Lower lobe of right lung (tissue), 2 donors: ENCODE data around the gene RPS6KA2. TPM values are rescaled to one million over a fixed set of nuclear protein-coding genes. Genes with fewer than 3 reads are reported as not detected.

Experiments used
- ATAC-seq, 2 donors: fragments of 200-7000 bp; cut with Tn5 transposase; one replicate each; pipeline ENCODE4 v1.9.1; 2020 to 2022; ENCODE audit warnings: mild to moderate bottlenecking in 2 of 2, moderate library complexity in 2 of 2
- DNase-seq: peaks from one replicate; pipeline ENCODE4 v3.0.0-alpha.2; 2020
- H3K27ac ChIP-seq: fragments of 200-600 bp; one replicate; pipeline ENCODE4 v1.8.0; 2022
- H3K27me3 ChIP-seq: fragments of 200-600 bp; one replicate; pipeline ENCODE4 v1.8.0; 2022; ENCODE audit warnings: low read depth
- H3K36me3 ChIP-seq: fragments of 200-600 bp; one replicate; pipeline ENCODE4 v1.8.0; 2022; ENCODE audit warnings: mild to moderate bottlenecking
- H3K4me1 ChIP-seq: fragments of 200-600 bp; one replicate; pipeline ENCODE4 v1.8.0; 2022
- H3K4me3 ChIP-seq: fragments of 200-600 bp; one replicate; pipeline ENCODE4 v1.8.0; 2022; ENCODE audit warnings: mild to moderate bottlenecking
- H3K9me3 ChIP-seq: fragments of 200-600 bp; one replicate; pipeline ENCODE4 v1.8.0; 2022
- intact Hi-C: fragments of 100-400 bp; cut with DNase I; formaldehyde crosslinking; loops from one replicate; pipeline ENCODE4 v1.11.0; 2022
- total RNA-seq: library from RNA; stranded (reverse); fragmentation: NEBNext Ultra II Directional; extraction: Animal tissue kit (Norgen Biotek cat#: 25700); gene quantifications from one replicate; pipeline ENCODE4 v1.2.1, GENCODE V29; 2021
- TF ChIP-seq, protein P1 (sequence below): fragments of 200-600 bp; IDR thresholded peaks from one replicate; pipeline ENCODE4 v1.8.0; 2022; ENCODE audit warnings: antibody characterized with exemption, mild to moderate bottlenecking
- donor health status: DM: no; HTN: yes; CAD: no; lungs with severe emphysema.

RPS6KA2 gene
- total RNA-seq, 1 donor from 2014 or later = 102 TPM

DNA sequence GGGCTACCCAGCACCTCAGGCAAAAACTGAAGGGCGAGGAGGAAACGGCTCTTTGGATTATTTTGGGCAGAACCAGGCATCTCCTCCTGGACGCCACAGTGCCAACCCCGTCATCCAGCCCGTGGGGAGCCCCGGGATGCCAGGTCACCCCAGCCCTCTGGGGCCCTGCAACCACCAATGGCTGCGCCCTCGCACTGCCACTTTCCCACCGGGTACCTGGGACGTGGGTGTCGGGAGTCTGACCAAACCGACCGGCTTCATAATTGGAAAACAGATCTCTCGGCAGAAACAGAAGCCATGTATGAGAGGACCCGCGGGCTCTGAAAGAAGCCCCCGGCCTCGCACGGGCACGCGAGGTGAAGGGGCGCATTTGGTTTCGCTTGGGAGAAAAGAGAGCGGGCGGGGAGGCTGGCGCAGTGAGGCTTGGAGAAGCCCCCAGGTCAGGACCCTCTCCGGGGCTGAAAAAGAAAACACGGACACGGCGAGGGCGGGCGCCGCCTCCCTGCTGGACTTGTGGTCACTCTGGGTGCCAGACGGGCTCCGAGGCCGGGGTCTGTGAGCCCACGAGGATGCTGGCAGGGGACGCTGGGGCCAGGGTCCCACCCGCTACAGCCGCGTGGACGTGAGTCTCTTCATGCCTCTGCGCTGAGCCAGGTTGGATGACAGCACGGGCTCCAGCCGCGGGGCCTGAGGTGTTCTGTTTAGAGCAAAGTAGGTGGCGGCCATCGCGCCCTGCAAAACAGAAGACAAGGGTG lies 214.7 kb downstream of the RPS6KA2 start:
- ATAC-seq (no peak), DNase-seq (no peak)
- no peak overlapping the region for H3K27ac ChIP-seq
- H3K36me3 ChIP-seq = peaks cover 63% of the 10 kb centered on the region
- H3K4me1 ChIP-seq = no peaks in the 10 kb centered on the region
- no peak overlapping the region for H3K4me3 ChIP-seq
- TF ChIP-seq, protein P1, sequence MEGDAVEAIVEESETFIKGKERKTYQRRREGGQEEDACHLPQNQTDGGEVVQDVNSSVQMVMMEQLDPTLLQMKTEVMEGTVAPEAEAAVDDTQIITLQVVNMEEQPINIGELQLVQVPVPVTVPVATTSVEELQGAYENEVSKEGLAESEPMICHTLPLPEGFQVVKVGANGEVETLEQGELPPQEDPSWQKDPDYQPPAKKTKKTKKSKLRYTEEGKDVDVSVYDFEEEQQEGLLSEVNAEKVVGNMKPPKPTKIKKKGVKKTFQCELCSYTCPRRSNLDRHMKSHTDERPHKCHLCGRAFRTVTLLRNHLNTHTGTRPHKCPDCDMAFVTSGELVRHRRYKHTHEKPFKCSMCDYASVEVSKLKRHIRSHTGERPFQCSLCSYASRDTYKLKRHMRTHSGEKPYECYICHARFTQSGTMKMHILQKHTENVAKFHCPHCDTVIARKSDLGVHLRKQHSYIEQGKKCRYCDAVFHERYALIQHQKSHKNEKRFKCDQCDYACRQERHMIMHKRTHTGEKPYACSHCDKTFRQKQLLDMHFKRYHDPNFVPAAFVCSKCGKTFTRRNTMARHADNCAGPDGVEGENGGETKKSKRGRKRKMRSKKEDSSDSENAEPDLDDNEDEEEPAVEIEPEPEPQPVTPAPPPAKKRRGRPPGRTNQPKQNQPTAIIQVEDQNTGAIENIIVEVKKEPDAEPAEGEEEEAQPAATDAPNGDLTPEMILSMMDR = no peak
- intact Hi-C loops = no loop called here
- H3K27me3 ChIP-seq = no peaks in the 10 kb centered on the region
- H3K9me3 ChIP-seq = no peaks in the 10 kb centered on the region

DNA sequence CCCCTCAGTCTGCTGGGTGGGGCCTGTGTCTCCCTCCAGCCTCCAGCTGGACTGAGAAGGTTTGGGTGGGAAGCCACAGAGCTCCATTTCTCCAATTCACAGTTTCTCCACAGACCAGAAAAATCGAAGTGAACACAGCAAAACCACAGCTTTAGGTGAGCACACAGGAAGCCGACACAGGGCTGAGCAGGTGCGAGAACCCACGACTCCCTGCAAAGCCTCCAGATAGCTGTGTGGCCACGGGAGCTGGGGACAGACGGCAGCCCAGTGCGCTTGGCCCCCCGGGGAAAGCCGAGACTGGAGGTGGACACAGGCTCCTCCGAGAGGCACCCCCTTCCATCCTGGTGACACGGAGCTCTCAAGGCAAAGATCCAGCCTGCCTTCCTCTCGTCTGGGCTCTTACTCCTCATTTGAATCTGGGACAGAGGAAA lies 215.3 kb downstream of the RPS6KA2 start:
- intact Hi-C loops = no loop called here
- no peaks in the 10 kb centered on the region for H3K4me1 ChIP-seq
- H3K9me3 ChIP-seq = no peaks in the 10 kb centered on the region
- H3K36me3 ChIP-seq = peaks cover 57% of the 10 kb centered on the region
- no peak overlapping the region for H3K4me3 ChIP-seq
- no peaks in the 10 kb centered on the region for H3K27me3 ChIP-seq
- no peak overlapping the region for H3K27ac ChIP-seq
- ATAC-seq (no peak), DNase-seq (no peak)
- TF ChIP-seq, protein P1 = no peak

DNA sequence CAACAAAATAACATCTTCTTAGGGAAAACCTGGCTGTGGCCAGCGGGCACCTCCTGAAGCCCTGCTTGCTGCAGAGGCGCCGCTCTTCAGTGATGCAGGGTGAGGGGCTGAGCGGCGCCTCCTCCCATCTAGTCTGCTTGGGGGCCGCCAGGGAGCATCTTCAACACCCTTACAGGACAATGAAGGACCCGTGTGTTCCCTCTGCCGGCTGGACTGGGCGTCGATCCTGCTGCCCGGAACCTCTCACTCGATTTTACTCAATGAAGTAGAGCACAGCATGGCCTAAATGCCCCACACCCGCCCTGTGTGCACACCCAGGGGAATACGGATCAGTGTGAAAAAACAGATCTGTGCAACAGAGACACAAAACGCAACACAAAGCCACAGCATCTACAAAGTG lies 215.8 kb downstream of the RPS6KA2 start:
- no peak overlapping the region for H3K27ac ChIP-seq

DNA sequence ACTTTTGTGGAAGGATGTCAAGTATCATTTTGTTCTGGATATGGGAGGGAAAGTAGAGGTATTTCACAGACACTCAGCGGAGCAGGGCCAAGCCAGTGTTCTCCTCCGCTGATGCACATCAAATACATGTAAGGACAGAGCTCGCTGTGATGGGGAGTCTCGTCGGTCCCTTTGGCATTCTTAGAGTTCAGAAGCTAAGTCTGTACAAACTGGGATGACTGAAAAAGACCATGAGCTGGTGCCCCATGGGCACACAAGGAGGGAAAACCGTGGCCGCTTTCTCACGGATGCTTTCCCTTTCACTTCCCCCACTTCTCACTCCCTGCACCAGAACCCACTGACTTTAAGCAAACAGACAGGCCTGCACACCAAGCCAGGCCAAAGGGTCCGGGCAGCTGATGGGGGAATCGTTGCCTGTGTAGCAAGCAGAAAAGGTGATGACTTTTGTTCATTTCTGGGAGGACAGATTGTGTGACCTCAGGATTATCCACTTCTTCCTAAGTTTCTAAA lies 216.6 kb downstream of the RPS6KA2 start:
- DNase-seq (no peak), ATAC-seq (no peak)
- Histone ChIP-seq H3K27ac (no peak overlapping the region), H3K4me1 (no peaks in the 10 kb centered on the region), H3K27me3 (no peaks in the 10 kb centered on the region), H3K4me3 (no peak overlapping the region), H3K9me3 (no peaks in the 10 kb centered on the region), H3K36me3 (peaks cover 54% of the 10 kb centered on the region)
- TF ChIP-seq, protein P1 = no peak
- intact Hi-C loops = no loop called here

More for the DNA sequence above, 215.8 kb downstream of the RPS6KA2 start:
- Histone ChIP-seq H3K27me3 (no peaks in the 10 kb centered on the region), H3K9me3 (no peaks in the 10 kb centered on the region), H3K4me1 (no peaks in the 10 kb centered on the region), H3K4me3 (no peak overlapping the region), H3K36me3 (peaks cover 55% of the 10 kb centered on the region)
- TF ChIP-seq, protein P1 = no peak
- intact Hi-C loops = no loop called here
- ATAC-seq = no peak
- no peak for DNase-seq

DNA sequence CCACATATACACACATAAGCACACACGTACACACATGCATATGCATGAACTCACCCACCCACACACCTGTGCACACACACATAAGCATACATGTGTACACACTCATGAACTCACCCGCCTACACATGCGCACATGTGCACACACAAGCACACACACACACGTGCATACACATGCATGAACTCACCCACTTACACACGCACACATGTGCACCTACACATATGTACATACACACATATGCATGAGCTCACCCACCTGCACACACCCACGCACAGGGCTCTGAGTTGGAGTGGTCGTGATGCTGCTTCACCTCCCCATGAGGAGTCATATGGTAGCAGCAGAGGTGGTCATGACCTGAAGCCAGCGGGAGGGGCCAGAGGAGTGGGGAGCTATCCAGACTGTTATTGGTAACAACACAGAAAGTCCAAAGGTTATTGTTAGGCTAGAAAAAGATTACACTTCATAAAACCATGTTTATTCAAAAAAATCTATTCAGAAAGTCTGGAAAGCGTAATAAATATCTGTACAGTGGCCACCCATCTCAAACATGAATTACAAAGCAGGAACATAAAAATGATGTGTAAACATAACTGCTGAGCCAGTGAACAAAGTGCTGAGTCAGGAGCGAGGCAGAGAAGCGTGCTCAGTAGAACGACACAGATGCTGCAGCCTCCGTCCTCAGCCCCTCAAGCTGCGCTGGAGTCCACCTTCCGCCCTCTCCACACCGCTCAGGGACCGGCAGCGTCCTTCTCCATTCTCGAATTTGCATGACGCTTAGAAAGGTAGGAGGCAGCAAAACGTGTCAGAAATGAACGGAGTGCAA lies 217.9 kb downstream of the RPS6KA2 start:
- no peak for DNase-seq

More for the DNA sequence above, 217.9 kb downstream of the RPS6KA2 start:
- H3K27me3 ChIP-seq = no peaks in the 10 kb centered on the region
- TF ChIP-seq, protein P1 = no peak
- intact Hi-C loops = no loop called here
- H3K4me1 ChIP-seq = no peaks in the 10 kb centered on the region
- H3K27ac ChIP-seq = no peak overlapping the region
- H3K9me3 ChIP-seq = no peaks in the 10 kb centered on the region
- ATAC-seq = no peak
- no peak overlapping the region for H3K4me3 ChIP-seq
- H3K36me3 ChIP-seq = peaks cover 42% of the 10 kb centered on the region
